Endothelial cell of umbilical vein (primary cell): ENCODE measurements around the gene VGLL3. TPM values are rescaled to one million over a fixed set of nuclear protein-coding genes. Genes with fewer than 3 reads are reported as not detected.

Source experiments
- BruUV-seq: library from RNA; stranded (reverse); fragments of 400-500 nt; replicated peaks from 2 replicates; lab custom pipeline; 2021; lab: Mats Ljungman, UMichigan
- CTCF ChIA-PET: fragments of 300-600, 350-600 bp; sonication (Branson Sonifier 250); formaldehyde crosslinking; loops from one replicate; lab custom pipeline; 2021; ENCODE audit warnings: antibody characterized with exemption, inconsistent platforms; lab: Charles Lee
- POLR2A ChIA-PET: fragments of 300-600, 350-600 bp; sonication (Branson Sonifier 250); formaldehyde crosslinking; loops from one replicate; lab custom pipeline; 2021; ENCODE audit warnings: antibody characterized with exemption, inconsistent platforms; lab: Charles Lee
- DNase-seq: peaks from one replicate; pipeline ENCODE4 v3.0.0-alpha.2; 2011; ENCODE audit warnings: low read depth, low spot score
- FAIRE-seq: peaks from 2 replicates; lab custom pipeline; 2011; peaks lifted over from hg19 to GRCh38; lab: Jason Lieb, UNC
- H2AFZ ChIP-seq: 2 replicates; pipeline ENCODE4 v1.6.0; 2012; ENCODE audit warnings: low read depth, low read length, control low read depth, inconsistent platforms
- H3K27ac ChIP-seq: 2 replicates; pipeline ENCODE4 v1.5.1; 2011; ENCODE audit warnings: low read depth, mild to moderate bottlenecking, control low read depth, low read length, moderate library complexity; ENCODE audit not compliant: insufficient read depth
- H3K27me3 ChIP-seq, 2 experiments: 2 replicates each; pipeline versions ENCODE4 v1.6.0 to v1.6.1; 2011; ENCODE audit warnings: low read length in 2 of 2, mixed read lengths in 1 of 2; ENCODE audit not compliant: control insufficient read depth in 2 of 2, insufficient read depth in 2 of 2
- H3K36me3 ChIP-seq, 2 experiments: 2 replicates in 1 of 2; 3 replicates in 1 of 2; pipeline ENCODE4 v1.5.1; 2011; ENCODE audit warnings: low read length in 2 of 2, mild to moderate bottlenecking in 1 of 2, moderate library complexity in 1 of 2; ENCODE audit not compliant: control insufficient read depth in 2 of 2, insufficient read depth in 2 of 2; ENCODE audit errors: extremely low read depth in 1 of 2
- H3K4me1 ChIP-seq: 3 replicates; pipeline ENCODE4 v1.5.1; 2011; ENCODE audit warnings: mild to moderate bottlenecking, low read length; ENCODE audit not compliant: control insufficient read depth, insufficient read depth; ENCODE audit errors: extremely low read depth
- H3K4me2 ChIP-seq: 2 replicates; pipeline ENCODE4 v1.6.1; 2011; ENCODE audit warnings: low read length, control low read depth, mixed read lengths; ENCODE audit not compliant: insufficient read depth
- H3K4me3 ChIP-seq, 3 experiments: fragments of 200-600 bp in 1 of 3; sonication (generic), shearing (Covaris generic) in 1 of 3; replicated peaks in 1 of 3; 2 replicates each; pipeline ENCODE4 v1.5.1; 2011 to 2016; ENCODE audit warnings: control low read depth in 3 of 3, low read length in 3 of 3, mild to moderate bottlenecking in 2 of 3, inconsistent platforms in 1 of 3, low read depth in 1 of 3, moderate library complexity in 1 of 3; ENCODE audit not compliant: insufficient read depth in 1 of 3
- H3K79me2 ChIP-seq: 2 replicates; pipeline ENCODE4 v1.6.0; 2012; ENCODE audit warnings: low read length, inconsistent platforms; ENCODE audit not compliant: control insufficient read depth, insufficient read depth
- H3K9ac ChIP-seq: replicated peaks from 2 replicates; pipeline ENCODE3; 2011; ENCODE audit warnings: low read length, control low read depth; ENCODE audit not compliant: insufficient read depth; ENCODE audit errors: extremely low read depth
- H3K9me1 ChIP-seq: replicated peaks from 3 replicates; pipeline ENCODE4 v1.6.0; 2011; ENCODE audit warnings: mild to moderate bottlenecking, low read length; ENCODE audit not compliant: control insufficient read depth, insufficient read depth; ENCODE audit errors: extremely low read depth
- H3K9me3 ChIP-seq: replicated peaks from 2 replicates; pipeline ENCODE4 v1.5.1; 2012; ENCODE audit warnings: low read length, inconsistent platforms; ENCODE audit not compliant: control insufficient read depth, insufficient read depth
- H4K20me1 ChIP-seq: replicated peaks from 2 replicates; pipeline ENCODE3; 2011; ENCODE audit warnings: mild to moderate bottlenecking, low read length; ENCODE audit not compliant: control insufficient read depth, insufficient read depth; ENCODE audit errors: extremely low read depth
- JUN ChIP-seq: IDR thresholded peaks from 2 replicates; pipeline ENCODE4 v1.6.1; 2011; ENCODE audit warnings: borderline replicate concordance, low read depth; ENCODE audit not compliant: insufficient read length, insufficient read depth
- dilution Hi-C: fragments of 300-500 bp; cut with MboI; formaldehyde crosslinking; loops from one replicate; pipeline ENCODE4 v1.15.0; 2019; ENCODE audit warnings: low sequenced_read_pairs; ENCODE audit not compliant: extremely low pct_ligation_motif_present
- intact Hi-C: fragments of 100-400 bp; cut with micrococcal nuclease; formaldehyde crosslinking; loops from one replicate; pipeline ENCODE4 v1.10.0; 2022
- polyA plus RNA-seq, 4 experiments: library from polyadenylated mRNA; depleted of rRNA in 3 of 4; stranded (reverse) in 3 of 4; unstranded in 1 of 4; fragments of >200 nt; gene quantifications; 2 replicates each; pipeline versions ENCODE4 v1.2.1 to v1.2.3, GENCODE V29; 2011 to 2012; ENCODE audit warnings: missing spikeins in 1 of 4
- total RNA-seq: library from RNA; stranded (reverse); gene quantifications from 2 replicates; pipeline ENCODE4 v1.2.3, GENCODE V29; 2021
- TF ChIP-seq, protein P1 (sequence below): IDR thresholded peaks from 2 replicates; pipeline ENCODE4 v1.6.1; 2011; ENCODE audit not compliant: insufficient read depth, insufficient read length
- TF ChIP-seq, protein P2 (sequence below), 2 donors: IDR thresholded peaks; 1 replicate in 1 of 2; 2 replicates in 1 of 2; pipeline ENCODE4 v1.5.1; 2011; ENCODE audit warnings: low read length in 2 of 2, mild to moderate bottlenecking in 2 of 2, moderate library complexity in 2 of 2, control low read depth in 1 of 2, inconsistent platforms in 1 of 2, low read depth in 1 of 2; ENCODE audit not compliant: insufficient read depth in 1 of 2; ENCODE audit errors: extremely low read depth in 1 of 2

Gene VGLL3
- total and polyA plus RNA-seq, 2 donors (not counting 3 experiments of a cell fraction or from before 2014, with no cell fraction given), result 4.2 to 12.0 TPM

DNA sequence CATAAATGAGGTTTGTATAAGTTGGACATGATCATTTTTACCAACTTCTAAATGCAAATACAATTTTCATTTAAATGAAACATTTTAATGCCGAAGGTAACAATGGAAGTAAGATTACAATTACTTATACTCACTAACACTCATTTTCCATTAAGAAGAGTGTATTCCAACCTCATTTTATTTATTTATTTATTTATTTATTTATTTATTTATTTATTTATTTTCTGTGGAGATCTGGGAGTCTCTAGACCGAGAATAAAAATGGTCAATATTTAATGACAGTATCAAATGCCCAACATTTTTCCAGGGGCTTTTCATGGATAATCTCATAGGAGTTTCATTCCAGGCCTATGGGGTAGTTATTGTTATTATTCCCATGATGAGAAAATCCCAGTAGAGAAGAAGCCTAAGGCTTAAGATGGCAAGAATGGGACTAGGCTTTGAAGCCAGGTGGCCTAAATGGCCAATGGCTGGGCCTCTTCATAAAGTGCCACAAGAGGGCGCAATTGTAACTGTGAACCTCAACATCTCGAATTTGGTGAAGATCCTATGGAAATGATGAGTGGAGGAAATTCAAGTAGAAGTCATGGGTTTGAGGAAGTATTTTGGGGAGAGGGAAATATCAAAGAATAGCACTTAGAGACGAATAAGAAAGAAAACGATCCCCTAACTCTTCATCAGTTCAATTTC lies 21.3 kb downstream of the VGLL3 start:
- POLR2A ChIA-PET, result no interaction called here
- Histone ChIP-seq H3K79me2 (no peaks in the 10 kb centered on the region), H3K36me3 (no peaks in the 10 kb centered on the region)

More for the DNA sequence above, 21.3 kb downstream of the VGLL3 start:
- FAIRE-seq (peak; percentile 76), DNase-seq (peak; percentile 38)
- no peak for TF ChIP-seq JUN
- TF ChIP-seq, protein P1, sequence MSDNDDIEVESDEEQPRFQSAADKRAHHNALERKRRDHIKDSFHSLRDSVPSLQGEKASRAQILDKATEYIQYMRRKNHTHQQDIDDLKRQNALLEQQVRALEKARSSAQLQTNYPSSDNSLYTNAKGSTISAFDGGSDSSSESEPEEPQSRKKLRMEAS, result no peak
- TF ChIP-seq, protein P2, sequence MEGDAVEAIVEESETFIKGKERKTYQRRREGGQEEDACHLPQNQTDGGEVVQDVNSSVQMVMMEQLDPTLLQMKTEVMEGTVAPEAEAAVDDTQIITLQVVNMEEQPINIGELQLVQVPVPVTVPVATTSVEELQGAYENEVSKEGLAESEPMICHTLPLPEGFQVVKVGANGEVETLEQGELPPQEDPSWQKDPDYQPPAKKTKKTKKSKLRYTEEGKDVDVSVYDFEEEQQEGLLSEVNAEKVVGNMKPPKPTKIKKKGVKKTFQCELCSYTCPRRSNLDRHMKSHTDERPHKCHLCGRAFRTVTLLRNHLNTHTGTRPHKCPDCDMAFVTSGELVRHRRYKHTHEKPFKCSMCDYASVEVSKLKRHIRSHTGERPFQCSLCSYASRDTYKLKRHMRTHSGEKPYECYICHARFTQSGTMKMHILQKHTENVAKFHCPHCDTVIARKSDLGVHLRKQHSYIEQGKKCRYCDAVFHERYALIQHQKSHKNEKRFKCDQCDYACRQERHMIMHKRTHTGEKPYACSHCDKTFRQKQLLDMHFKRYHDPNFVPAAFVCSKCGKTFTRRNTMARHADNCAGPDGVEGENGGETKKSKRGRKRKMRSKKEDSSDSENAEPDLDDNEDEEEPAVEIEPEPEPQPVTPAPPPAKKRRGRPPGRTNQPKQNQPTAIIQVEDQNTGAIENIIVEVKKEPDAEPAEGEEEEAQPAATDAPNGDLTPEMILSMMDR (IDR thresholded peaks at IDR 0.05; ENCODE audit: extremely low read depth in 1 of 2, insufficient read depth in 1 of 2, low read depth in 1 of 2, low read length in 2 of 2), result peak; percentile 57 to 73
- Histone ChIP-seq H3K4me3 (no peak overlapping the region), H3K27me3 (no peaks in the 10 kb centered on the region), H3K9me1 (no peaks in the 10 kb centered on the region), H4K20me1 (no peaks in the 10 kb centered on the region), H3K4me2 (no peak overlapping the region), H3K4me1 (peaks cover 2% of the 10 kb centered on the region), H3K9me3 (no peaks in the 10 kb centered on the region), H2AFZ (no peak overlapping the region), H3K27ac (no peak overlapping the region), H3K9ac (no peak overlapping the region)
- CTCF ChIA-PET, result interaction anchor here (0.6 to 1.6 kb wide), 5 partner anchors 21 to 197 kb away, joined by 3 to 17 read pairs (median 5); partner anchors contain the start of gene VGLL3
- dilution Hi-C loops, result no loop called here
- intact Hi-C loops, result loop anchor here (1.0 kb wide), 2 partner anchors 113 to 199 kb away; no protein-coding TSS in a partner anchor
- no TSS peak for BruUV-seq
